HG03280 (cell line): ENCODE measurements around the gene LRCH2.
"Not testable (repeated sequence)": the region's sequence is repeated elsewhere in the genome, so short reads cannot be mapped to it uniquely, and the experiment has no call there.

Experiments used
- ATAC-seq: cut with Tn5 transposase; IDR thresholded peaks from one replicate; pipeline ENCODE4 v1.9.1; 2021; ENCODE audit warnings: mild to moderate bottlenecking, moderate library complexity; ENCODE audit not compliant: unreplicated experiment

Gene LRCH2, protein sequence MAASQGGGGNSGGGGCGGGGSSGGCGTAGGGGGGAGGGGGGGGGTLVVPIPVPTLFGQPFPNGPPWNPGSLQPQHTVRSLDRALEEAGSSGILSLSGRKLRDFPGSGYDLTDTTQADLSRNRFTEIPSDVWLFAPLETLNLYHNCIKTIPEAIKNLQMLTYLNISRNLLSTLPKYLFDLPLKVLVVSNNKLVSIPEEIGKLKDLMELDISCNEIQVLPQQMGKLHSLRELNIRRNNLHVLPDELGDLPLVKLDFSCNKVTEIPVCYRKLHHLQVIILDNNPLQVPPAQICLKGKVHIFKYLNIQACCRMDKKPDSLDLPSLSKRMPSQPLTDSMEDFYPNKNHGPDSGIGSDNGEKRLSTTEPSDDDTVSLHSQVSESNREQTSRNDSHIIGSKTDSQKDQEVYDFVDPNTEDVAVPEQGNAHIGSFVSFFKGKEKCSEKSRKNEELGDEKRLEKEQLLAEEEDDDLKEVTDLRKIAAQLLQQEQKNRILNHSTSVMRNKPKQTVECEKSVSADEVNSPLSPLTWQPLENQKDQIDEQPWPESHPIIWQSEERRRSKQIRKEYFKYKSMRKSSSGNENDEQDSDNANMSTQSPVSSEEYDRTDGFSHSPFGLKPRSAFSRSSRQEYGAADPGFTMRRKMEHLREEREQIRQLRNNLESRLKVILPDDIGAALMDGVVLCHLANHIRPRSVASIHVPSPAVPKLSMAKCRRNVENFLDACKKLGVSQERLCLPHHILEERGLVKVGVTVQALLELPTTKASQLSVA

DNA sequence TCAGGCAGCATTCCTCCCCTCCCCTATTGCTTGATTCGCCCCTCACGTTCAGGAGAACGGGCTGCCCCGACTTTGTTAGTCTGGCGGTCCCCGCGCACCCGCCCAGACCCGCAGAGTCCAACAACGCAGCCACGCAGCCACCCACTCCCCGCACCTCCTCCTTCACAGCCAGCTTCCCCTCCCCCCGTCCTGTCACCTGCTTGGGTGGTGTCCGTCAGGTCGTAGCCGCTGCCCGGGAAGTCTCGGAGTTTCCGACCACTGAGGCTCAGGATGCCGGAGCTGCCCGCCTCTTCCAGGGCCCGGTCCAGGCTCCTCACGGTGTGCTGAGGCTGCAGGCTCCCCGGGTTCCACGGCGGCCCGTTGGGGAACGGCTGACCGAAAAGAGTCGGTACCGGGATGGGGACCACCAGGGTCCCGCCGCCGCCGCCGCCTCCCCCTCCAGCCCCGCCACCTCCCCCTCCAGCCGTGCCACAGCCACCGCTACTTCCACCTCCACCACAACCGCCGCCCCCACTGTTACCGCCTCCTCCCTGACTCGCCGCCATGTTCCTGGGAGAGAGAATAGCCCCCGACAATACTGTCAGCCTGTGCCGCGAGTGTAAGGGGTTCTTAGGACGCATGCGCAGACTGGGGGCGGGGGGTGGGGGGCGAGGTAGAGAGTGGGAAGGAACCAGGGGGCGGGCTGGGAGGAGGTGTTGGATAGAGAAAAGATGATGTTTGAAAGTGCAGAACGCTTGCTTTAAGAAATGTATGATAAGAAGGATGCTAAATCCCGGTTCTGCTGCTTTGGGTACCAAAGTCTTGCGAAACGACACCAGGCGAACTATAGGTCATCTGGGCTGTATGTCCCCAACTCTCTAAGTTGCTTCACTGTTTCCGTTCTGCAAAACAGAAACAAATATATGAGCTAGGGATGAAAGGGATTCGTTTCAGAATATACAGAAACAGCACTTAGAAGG lies at the start of gene LRCH2:
Gene LRCH2, minus strand, starts transcription at position 600 of the 959 bp plus-strand sequence. Its CDS starts 55 bp downstream, at position 545.
- no peak for ATAC-seq

DNA sequence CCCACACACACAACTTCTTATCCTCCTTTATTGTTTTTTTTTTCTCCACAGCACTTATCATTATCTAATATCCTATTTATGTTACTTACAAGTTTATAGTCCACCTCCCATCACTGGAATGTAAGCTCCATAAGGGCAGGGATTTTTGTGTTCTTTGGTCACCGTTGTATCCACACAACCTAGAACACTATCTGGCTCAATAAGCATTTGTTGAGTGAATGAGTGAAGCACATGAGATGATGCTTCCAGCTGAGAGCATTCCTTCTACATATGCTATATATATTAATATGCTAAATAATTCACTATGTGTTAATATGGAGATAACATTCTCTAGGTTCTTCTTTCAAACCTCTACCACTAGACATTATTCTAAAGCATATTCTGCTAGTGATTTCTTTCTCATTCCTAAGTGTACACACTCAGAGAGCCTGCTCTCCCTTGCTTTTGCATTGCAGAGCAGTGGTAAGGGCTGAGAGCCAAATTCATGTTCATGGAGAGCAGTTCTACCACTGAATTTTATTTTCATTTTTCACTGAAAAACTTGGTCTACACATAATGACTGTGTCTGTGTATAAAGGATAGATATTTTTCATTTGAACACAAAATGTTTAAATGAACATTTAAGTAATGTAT lies 35.3 kb upstream of the LRCH2 start:
- no peak for ATAC-seq

DNA sequence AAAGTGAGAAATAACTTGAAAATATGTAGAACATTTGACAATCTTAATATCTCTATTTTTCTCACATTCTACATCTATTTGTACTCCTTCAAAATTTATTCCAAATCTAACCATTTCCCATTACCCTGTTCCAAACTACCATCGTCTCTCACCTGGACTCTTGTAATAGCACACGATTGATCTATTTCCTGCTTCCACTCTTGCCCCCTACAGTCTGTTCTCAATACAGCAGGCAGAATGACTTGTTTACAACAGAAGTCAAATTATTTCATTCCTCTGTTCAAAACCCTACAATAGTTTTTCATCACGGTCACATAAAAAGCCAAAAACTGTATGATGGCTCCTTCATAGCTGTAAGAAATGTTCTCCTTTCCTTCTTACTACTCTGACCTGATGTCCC lies 34.5 kb upstream of the LRCH2 start:
- no peak for ATAC-seq

DNA sequence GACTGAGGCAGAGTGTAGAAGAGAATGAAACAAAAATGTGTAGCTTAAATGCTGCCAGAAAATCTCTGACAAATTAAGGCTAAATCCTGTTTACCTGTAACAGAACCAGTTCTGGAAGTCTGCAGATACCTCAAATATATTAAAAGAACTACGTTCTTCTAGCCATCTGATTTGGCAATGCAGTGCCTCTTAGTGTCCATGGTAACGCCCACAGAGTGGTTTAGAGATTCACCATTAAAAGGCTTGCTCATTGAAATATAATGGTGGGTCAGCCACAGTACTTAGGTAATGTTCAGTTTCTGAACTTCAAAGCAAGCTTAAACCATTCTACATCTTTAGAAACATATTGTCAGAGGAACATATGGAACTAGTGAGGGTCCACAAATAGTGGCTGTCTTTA lies 32.4 kb upstream of the LRCH2 start:
- no peak for ATAC-seq

DNA sequence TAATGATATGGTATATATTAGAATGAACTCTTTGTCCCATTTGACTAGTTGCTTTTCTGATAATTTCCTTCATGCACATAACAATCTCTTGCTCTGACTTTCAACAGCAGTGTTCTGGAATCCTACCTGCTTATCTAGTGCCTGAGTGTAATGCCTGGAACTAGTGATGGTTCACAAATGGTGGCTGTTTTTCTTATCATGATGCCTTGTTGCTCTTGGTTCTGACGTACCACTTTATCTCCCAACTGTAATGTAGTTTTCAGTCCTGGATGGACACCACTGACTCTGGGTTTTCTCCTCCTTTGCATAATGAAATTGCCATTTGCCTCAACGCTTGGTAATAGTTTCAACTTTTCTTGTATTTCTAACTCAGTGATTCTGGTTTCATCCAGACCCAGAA lies 30.1 kb upstream of the LRCH2 start:
- no peak for ATAC-seq

DNA sequence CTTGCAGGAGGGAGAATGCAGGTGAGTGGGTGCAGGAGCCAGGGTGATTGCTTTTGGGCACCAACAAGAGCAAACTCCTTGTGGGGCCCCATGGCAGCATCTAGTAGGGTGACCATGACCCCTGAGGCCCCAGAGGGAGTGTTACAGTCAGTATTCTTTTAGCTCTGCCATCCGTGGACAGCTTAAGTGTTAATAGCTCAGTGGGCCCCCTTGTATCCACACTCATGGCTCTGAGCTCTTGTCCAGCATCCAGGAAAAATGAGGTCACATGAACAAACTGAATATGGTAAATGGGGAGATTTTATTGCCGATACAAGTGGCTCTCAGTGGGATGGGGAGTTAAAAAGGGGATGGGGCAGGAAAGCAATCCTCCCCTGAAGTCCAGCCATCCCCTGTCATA lies 27.3 kb upstream of the LRCH2 start:
- ATAC-seq = no peak

DNA sequence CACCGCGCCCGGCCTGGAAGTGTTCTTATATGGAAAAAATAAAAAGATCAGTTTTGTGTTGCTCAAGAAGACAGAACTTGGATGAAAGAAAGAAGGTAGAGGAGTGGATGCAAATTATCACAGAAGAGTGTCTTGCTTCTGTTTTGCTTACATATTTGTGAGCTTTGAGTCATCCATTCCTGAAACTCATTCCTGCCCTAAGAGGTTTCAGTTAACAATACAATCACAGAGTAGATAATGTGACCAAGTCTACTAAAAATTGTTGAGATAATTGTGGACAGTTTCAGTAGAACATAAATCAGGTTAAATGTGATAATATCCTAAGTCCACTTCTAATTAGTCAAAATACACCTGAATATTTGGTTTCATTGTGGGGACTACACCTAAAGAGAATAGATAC lies 26.4 kb upstream of the LRCH2 start:
- ATAC-seq = no peak

DNA sequence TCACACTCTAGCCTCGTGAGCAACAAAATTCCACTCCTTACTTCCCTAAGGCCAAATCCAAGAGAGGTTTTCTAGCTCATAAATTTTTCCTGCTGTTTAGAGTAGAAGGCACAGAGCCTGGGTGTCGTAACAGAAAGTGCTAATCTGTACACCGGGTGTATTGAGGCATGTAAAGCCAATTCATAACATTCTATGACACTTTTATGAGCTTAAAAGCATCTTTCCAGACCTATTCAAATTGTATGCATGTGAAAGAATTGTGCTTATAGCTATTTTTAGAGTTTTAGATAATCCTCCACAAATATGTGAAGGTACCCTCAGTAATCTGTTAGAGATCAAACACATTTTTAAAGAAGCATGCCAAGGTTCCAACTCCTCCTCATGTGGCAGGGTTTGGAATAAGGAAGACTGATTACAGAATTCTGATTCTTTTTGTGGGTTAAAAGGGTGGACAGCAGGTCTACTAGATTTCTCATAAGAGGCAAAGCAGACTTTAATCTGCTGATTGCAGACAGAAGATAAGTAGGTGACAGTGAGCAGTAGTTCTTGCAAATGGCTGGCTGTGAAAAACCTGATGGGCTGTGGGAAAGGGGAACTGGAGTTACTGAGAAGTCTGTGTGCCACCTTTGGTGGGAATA lies 25.5 kb upstream of the LRCH2 start:
- no peak for ATAC-seq

DNA sequence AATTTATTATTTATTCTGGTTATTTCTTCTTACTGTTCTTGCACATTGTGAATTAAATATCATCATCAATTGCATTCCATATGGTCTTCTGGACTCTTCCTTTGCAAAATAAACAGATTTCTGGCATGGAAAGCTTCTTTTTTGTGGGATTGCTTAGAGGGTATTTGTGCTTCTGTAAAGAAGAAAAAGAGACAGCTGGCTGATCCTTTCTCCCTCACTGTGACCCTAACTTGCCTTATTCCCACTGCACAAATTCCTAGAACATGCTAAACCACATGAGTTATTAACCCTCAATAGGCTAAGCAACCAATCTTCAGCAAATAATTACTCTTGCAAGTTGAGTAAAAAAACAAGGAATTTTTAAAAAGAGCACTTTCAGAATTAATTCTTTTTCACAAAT lies 23.8 kb upstream of the LRCH2 start:
- no peak for ATAC-seq

DNA sequence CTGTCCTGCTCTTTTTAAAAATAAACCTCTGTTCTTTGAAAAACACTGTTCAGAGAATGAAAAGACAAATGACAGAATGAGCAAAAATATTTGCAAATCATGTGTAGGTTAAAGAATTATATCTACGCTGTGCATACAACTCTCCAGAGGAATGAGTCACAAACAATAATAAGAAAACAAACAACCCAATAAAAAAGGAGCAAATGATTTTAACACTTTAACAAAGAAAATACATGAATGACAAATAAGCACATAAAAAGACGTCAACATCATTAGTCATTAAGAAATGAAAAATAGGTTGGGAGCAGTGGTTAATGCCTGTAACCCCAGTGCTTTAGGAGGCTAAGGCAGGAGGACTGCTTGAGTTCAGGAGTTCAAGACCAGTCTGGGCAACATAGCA lies 21.1 kb upstream of the LRCH2 start:
- ATAC-seq = no peak

DNA sequence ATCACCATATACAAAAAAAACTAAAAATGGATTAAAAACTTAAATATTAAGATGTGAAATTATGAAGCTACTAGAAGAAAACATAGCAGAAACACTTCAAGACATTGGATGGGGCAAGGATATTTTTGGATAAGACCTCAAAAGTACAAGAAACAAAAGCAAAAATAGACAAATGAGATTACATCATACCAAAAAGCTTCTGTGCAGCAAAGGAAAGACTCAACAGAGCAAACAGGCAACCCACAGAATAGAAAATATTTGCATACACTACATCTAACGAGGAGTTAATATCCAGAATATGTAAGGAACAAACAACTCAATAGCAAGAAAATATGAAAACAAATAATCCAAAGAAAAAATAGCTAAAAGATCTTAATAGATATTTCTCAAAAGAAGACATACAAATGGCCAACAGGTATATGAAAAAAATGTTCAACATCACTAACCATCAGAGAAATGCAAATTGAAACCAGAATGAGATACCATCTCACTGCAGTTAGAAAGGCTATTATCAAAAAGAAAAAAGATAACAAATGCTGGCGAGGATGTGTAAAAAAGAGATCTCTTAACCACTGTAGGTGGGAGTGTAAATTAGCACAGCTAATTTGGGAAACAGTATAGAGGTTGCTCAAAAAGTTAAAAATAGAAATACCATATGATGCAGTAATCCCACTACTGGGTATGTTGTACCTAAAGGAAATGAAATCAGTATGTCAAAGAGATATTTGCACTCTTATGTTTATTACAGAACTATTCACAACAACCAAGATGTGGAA lies 17.8 kb upstream of the LRCH2 start:
- no peak for ATAC-seq

DNA sequence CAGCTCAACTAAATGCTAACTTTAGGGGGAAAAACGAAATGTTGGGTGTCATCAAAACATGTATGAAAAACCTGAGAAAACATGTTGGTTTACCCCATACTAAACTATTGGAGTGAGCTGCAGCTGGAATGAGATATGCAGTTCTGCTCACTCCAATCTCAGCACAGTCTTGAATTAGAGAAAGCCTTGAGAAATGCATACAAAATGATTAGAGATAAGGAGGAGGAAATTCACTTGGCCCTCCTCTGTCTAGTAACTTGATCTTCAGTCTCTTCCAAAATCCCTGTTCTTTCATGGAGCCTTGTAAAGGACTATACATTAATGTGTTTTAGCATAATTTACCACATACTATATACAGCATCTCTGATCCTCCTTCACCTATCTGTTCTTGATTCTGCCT lies 3.2 kb upstream of the LRCH2 start:
- ATAC-seq = no peak

DNA sequence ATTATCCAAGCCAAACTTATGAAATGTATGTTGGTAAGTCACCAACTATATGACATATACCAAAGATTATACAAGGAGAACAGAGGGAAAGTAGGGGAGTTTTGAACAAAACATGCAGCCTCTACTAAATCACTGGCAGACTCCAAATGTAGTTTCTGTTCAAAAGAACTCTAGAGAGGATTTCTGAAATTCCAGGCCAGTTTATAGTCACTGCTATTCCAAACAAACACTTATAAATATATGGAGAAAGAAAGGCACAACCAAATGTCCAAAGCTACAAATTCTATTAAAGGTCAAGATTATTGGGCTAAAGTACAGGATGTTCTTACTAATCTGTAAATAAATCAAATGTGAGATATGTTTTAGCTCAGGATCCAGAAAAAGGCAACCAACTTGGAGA lies 2.7 kb upstream of the LRCH2 start:
- ATAC-seq = no peak

DNA sequence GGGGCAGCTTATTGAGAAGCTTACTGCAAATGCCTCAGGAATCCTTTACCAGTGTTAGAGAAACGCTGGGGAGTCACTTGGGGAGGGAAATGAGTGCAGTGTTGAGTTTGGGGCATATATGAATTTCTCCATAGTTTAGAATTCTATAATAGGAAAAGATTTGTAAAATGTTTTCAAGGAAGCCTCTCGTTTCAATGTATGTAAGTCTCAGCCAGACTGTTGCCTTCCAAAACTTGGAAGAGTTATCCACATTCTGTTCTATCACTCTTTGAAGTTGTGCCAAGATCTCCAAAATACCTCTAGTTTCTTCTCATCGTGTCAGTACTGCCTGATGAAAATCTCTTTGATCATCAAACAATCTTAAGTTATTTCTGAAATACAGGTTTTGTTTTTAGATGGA lies 565 bp upstream of the LRCH2 start:
- ATAC-seq = no peak

DNA sequence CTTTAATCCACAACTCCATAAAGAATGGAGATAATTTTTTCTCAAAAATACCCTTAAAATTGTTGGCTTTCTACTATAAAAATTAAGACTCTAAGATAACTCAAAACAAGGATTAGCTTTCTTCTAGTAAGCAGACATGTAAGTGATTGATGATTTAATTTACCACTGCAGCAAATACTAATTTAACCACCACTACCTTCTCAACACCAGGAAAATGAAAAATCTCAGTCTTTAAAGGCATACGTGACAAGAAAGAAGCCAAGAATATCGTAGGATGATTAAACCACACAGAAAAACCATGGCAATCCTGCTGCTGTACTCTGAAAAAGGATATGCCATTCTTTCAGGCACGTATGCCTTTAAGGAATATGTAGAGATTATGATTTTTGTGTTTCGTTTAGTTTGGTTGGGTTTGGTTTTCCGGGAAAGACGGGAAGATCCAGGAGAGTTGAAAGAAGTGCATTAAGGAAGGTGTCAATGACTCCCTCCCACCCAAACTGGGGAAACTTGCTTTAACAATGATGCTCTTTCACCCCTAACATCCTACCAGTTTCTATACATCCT lies 881 bp downstream of the LRCH2 start:
- ATAC-seq = no peak

DNA sequence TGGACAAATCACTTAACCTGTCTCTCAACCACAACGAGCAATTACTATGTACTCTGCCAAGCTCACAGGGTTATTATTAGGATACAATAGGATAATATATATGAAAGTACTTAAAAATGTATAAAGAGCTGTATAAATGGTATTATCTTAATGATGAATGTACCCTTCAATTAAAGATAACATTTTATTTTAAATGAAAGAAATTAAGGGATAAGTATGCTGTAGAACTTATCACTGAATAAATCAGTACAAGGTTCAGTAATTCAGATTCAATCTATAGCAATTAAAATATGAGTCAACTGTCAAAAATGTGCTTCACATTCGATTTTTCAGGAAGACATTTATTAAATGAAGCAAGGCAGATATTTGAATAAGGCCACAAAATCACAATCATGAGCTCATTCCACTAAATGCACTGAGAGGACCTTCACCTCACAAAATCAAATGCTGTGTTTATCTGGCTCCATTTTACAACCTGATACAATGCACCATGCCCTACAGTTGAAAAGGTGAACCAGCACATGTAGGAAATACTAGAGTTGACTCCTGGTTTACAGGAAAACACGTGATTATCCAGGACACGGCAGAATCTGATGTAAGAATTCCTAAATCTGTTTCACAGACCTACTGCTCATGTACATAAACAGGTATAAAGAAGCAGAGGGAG lies 4.4 kb downstream of the LRCH2 start:
- ATAC-seq = no peak

DNA sequence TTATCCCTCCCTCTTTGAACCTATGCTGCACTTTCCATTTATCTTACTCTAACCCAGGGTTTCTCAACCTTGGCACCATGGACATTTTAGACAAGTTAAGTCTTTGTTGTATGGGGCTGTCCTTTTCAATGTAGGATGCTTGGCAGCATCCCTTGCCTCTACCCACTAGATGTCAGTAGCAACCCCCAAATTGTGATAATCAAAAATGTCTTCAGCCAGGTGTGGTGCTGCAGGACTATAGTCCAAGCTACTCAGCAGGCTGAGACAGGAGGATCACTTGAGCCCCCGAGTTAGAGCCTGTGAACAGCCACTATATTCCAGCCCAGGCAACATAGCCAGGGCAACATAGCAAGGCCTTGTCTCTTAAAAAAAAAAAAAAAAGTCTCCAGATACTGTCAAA lies 7.0 kb downstream of the LRCH2 start:
- ATAC-seq = no peak

DNA sequence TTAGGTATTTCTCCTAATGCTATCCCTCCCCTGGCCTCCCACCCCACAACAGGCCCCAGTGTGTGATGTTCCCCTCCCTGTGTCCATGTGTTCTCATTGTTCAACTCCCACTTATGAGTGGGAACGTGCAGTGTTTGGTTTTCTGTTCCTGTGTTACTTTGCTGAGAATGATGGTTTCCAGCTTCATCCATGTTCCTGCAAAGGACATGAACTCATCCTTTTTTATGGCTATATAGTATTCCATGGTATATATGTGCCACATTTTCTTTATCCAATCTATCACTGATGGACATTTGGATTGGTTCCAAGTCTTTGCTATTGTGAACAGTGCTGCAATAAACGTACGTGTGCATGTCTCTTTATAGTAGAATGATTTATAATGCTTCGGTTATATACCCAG lies 16.6 kb downstream of the LRCH2 start:
- not testable (repeated sequence) for ATAC-seq

DNA sequence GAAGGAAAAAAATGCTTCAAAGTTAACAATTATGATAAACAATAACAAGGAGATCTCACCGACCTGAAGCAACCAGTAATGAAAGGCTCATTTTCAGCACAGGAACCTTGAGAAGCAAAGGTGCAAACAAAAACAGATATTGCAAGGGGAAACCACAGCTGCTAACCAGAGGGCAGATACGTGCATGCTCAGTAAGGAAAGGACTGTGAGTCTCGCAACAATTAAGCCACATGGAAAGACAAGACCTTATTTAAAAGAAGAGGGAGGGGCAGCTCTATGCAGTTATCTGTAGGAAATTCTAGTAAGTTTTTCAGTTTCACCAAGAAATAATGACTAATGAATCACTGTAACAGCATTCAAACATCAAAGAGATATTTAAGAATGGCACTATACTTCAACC lies 19.3 kb downstream of the LRCH2 start:
- ATAC-seq = no peak
